Activated CD4-positive, alpha-beta T cell treated with anti-CD3 and anti-CD28 coated beads, Interleukin-2, amount 10 ng/mL, durations not matched to agents 7 days and 5 days (primary cell): ENCODE results near the gene GRM4. TPM values are rescaled to one million over a fixed set of nuclear protein-coding genes. Genes with fewer than 3 reads are reported as not detected.

Source experiments
- CTCF ChIA-PET: fragments of 350-600 bp; sonication (Branson Sonifier 250); formaldehyde crosslinking; loops from one replicate; lab custom pipeline; 2021; ENCODE audit warnings: antibody characterized with exemption; lab: Charles Lee
- POLR2A ChIA-PET: fragments of 350-600 bp; sonication (Branson Sonifier 250); formaldehyde crosslinking; loops from one replicate; lab custom pipeline; 2021; ENCODE audit warnings: antibody characterized with exemption; lab: Charles Lee
- DNase-seq: peaks from one replicate; pipeline ENCODE4 v3.0.0-alpha.2; 2020
- H3K27ac Mint-ChIP-seq: one replicate; pipeline ENCODE4 v1.8.0; 2021; ENCODE audit warnings: mild to moderate bottlenecking, moderate library complexity, mixed read lengths
- H3K27me3 Mint-ChIP-seq: one replicate; pipeline ENCODE4 v1.8.0; 2021; ENCODE audit warnings: mixed read lengths
- H3K36me3 Mint-ChIP-seq: one replicate; pipeline ENCODE4 v1.8.0; 2021; ENCODE audit warnings: low read depth, mixed read lengths
- H3K4me1 Mint-ChIP-seq: one replicate; pipeline ENCODE4 v1.8.0; 2021; ENCODE audit warnings: mixed read lengths
- H3K4me3 Mint-ChIP-seq: one replicate; pipeline ENCODE4 v1.8.0; 2021; ENCODE audit warnings: mild to moderate bottlenecking, moderate library complexity, mixed read lengths
- H3K9me3 Mint-ChIP-seq: one replicate; pipeline ENCODE4 v1.8.0; 2021; ENCODE audit warnings: mixed read lengths
- total RNA-seq, 2 experiments: library from RNA; stranded (reverse); gene quantifications; one replicate each; pipeline ENCODE4 v1.2.3, GENCODE V29; 2021

Gene GRM4
- total RNA-seq, 2 experiments from 2014 or later: not detected

DNA sequence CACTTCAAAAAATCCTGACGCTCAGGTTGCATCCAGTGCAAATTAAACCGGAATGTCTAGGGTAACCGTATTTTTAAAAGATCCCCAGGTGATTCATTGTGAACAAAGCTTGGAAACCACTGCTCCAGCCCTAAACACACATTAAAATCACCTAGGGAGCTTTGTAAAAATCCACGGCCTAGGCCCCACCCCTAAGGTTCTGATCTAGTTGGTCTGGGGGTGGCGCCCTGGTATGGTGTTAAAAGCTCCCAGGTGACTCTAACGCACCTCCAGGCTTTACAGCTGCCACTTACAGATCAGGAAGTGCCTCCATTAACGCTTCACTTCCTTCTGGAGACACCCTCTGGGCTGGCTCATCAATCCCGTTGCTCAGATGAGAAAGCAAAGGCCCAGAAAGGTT is 92.2 kb downstream of the GRM4 start:
- Mint-ChIP-seq H3K27me3 (peaks cover 3% of the 10 kb centered on the region), H3K4me1 (no peaks in the 10 kb centered on the region), H3K36me3 (no peaks in the 10 kb centered on the region), H3K4me3 (no peak overlapping the region), H3K9me3 (no peaks in the 10 kb centered on the region), H3K27ac (no peak overlapping the region)
- ChIA-PET CTCF (interaction anchor here (0.9 to 3.0 kb wide), 5 partner anchors 26 to 284 kb away, joined by 3 to 9 read pairs (median 4); no protein-coding TSS in a partner anchor), POLR2A (interaction anchor here (0.6 kb wide), 1 partner anchor 78 kb away, joined by 4 read pairs; no protein-coding TSS in a partner anchor)
- DNase-seq: no peak

DNA sequence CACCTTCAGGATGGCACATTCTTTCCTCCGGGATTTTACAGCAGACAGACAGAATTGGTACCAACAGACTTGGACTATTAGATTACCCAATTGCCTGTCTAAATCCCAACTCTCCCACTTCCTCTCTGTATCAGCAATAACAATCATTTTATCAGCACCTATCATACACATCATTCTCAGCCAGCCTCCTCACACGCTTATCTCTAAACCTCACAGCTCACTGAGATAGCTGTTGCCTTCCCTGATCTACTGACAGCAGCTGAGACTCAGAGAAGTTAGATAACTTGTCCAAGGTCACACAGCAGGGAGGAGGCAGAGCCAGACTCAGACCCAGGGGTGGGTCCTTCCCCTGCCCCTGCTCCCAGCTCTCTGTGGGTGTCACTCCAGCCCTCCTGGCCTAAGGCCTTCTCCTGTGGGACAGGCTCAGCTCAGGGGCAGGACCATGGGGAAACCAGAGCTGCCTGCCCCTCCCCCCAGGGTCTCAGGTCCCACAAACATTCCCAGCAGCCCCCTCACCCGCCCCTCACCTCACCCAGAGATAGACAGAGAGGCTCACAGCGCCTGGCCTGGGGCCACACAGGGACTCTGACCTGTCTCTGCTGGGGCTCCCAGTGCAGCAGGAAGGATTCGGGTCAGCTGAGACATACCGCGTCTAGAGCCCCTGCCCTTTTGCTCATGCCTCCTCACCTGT is 92.8 kb downstream of the GRM4 start:
- no peak overlapping the region for H3K27ac Mint-ChIP-seq

DNA sequence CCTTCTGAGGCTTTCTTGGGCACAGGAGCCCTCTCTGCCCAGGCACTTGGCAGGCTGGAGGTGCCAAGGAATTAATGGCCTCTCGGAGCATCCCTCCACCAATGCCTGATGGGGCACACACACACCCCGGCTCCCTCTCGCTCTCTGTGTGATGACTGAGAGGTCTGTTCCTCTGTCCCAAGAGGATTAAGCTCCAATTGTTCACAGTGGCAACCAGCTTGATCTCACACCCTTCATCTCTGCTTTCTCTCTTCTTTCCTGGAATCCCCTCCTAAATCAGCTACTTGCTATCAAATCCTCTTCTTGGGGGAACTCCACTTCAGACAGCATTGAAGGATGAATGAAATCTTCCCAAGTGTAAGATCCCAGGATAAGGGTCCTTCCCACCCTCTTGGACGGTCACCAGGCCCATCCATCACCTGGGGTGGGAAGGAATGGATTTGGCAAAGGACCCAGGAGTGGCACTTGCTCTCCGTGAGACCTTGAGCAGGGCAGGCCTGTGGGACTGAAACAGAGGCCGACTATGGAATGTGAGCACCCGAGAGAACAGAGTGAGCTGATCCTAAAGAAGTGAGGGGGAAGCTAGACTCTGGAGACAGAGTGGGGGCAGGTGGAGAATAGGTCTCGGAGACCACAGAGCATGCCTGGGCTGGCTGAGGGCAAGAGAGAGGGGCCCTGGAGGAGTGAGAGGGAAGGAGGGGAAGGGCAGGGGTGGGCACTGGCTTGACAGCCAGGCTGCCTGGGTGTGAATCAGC is 93.6 kb downstream of the GRM4 start:
- CTCF ChIA-PET: interaction anchor here (0.9 to 3.0 kb wide), 4 partner anchors 25 to 103 kb away, joined by 3 to 9 read pairs (median 4); no protein-coding TSS in a partner anchor
- H3K36me3 Mint-ChIP-seq: no peaks in the 10 kb centered on the region

More for the DNA sequence above, 92.8 kb downstream of the GRM4 start:
- Mint-ChIP-seq H3K4me1 (no peaks in the 10 kb centered on the region), H3K36me3 (no peaks in the 10 kb centered on the region), H3K27me3 (peaks cover 4% of the 10 kb centered on the region), H3K4me3 (no peak overlapping the region), H3K9me3 (no peaks in the 10 kb centered on the region)
- ChIA-PET CTCF (interaction anchor here (0.9 to 3.0 kb wide), 4 partner anchors 25 to 283 kb away, joined by 3 to 9 read pairs (median 4); no protein-coding TSS in a partner anchor), POLR2A (no interaction called here)
- DNase-seq: no peak

GRCh38 chr6:34051331-34051919 is 94.5 kb downstream of the GRM4 start:
- ChIA-PET CTCF (interaction anchor here (1.6 to 3.0 kb wide), 2 partner anchors 24 to 101 kb away, joined by 3 to 9 read pairs; no protein-coding TSS in a partner anchor), POLR2A (no interaction called here)
- Mint-ChIP-seq H3K27ac (no peak overlapping the region), H3K36me3 (no peaks in the 10 kb centered on the region), H3K27me3 (peaks cover 4% of the 10 kb centered on the region), H3K4me3 (no peak overlapping the region), H3K4me1 (no peaks in the 10 kb centered on the region), H3K9me3 (no peaks in the 10 kb centered on the region)
- DNase-seq: no peak

More for the DNA sequence above, 93.6 kb downstream of the GRM4 start:
- Mint-ChIP-seq H3K4me3 (no peak overlapping the region), H3K9me3 (no peaks in the 10 kb centered on the region), H3K27me3 (peaks cover 4% of the 10 kb centered on the region), H3K4me1 (no peaks in the 10 kb centered on the region), H3K27ac (no peak overlapping the region)
- no peak for DNase-seq
- POLR2A ChIA-PET: no interaction called here

DNA sequence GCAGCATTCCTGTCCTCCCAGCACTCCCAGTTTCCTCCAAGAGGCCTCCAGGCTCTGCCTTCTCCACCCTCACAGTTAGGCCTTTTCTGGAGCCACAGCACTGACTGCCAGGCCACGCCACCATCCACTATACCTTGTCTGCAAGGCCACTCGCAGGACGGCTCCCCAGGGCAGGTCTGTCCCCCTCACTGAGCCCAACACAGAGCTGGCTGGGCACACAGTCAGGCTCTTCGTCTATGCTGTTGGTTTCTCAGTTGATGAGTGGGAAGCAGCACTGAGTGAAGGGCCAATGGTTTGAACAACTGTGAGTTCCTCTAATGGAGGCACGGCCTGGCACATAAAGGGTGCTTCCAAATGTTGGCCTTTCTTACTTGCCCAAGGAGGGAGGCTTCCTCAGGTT is 95.2 kb downstream of the GRM4 start:
- H3K27ac Mint-ChIP-seq: no peak overlapping the region
- ChIA-PET POLR2A (no interaction called here), CTCF (interaction anchor here (1.6 to 3.0 kb wide), 2 partner anchors 23 to 102 kb away, joined by 3 to 9 read pairs; no protein-coding TSS in a partner anchor)
- no peak overlapping the region for H3K4me3 Mint-ChIP-seq
- DNase-seq: no peak
- H3K27me3 Mint-ChIP-seq: peaks cover 6% of the 10 kb centered on the region
- H3K9me3 Mint-ChIP-seq: no peaks in the 10 kb centered on the region
- no peaks in the 10 kb centered on the region for H3K4me1 Mint-ChIP-seq
- H3K36me3 Mint-ChIP-seq: no peaks in the 10 kb centered on the region

GRCh38 chr6:34049395-34050342 is 96.2 kb downstream of the GRM4 start:
- POLR2A ChIA-PET: no interaction called here
- Mint-ChIP-seq H3K27me3 (peaks cover 6% of the 10 kb centered on the region), H3K4me3 (no peak overlapping the region), H3K4me1 (peaks cover 5% of the 10 kb centered on the region), H3K9me3 (no peaks in the 10 kb centered on the region), H3K27ac (no peak overlapping the region), H3K36me3 (no peaks in the 10 kb centered on the region)
- no peak for DNase-seq
- CTCF ChIA-PET: no interaction called here

GRCh38 chr6:34047913-34048867 is 97.7 kb downstream of the GRM4 start:
- Mint-ChIP-seq H3K9me3 (no peaks in the 10 kb centered on the region), H3K4me1 (peaks cover 9% of the 10 kb centered on the region), H3K36me3 (no peaks in the 10 kb centered on the region), H3K27me3 (peaks cover 6% of the 10 kb centered on the region), H3K4me3 (no peak overlapping the region), H3K27ac (no peak overlapping the region)
- no peak for DNase-seq
- ChIA-PET POLR2A (no interaction called here), CTCF (interaction anchor here (1.1 kb wide), 1 partner anchor 20 kb away, joined by 5 read pairs; no protein-coding TSS in a partner anchor)

DNA sequence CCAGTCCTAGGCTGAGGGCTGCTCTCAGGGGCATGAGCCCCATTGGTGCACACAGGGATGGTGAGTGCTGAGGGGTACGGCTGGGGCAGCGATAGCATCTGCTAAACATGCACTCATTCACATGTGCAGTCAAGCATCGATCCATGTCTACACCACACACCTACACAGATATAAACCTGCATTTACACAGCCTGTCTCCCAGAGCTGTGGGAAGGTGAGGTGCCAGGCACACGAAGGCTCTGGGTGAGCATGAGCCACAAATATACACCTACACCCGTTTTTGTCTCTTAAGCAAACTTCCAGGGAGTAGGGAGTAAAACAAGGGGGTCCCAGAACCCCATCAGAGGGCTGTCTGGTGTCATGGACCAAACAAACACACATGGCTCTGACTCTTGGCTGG is 99.3 kb downstream of the GRM4 start:
- no peak overlapping the region for H3K4me3 Mint-ChIP-seq
- POLR2A ChIA-PET: no interaction called here
- peaks cover 6% of the 10 kb centered on the region for H3K27me3 Mint-ChIP-seq
- no peak for DNase-seq
- no peaks in the 10 kb centered on the region for H3K9me3 Mint-ChIP-seq
- H3K27ac Mint-ChIP-seq: no peak overlapping the region
- H3K36me3 Mint-ChIP-seq: no peaks in the 10 kb centered on the region
- H3K4me1 Mint-ChIP-seq: peaks cover 9% of the 10 kb centered on the region
- CTCF ChIA-PET: interaction anchor here (1.5 kb wide), 1 partner anchor 9 kb away, joined by 4 read pairs; no protein-coding TSS in a partner anchor

DNA sequence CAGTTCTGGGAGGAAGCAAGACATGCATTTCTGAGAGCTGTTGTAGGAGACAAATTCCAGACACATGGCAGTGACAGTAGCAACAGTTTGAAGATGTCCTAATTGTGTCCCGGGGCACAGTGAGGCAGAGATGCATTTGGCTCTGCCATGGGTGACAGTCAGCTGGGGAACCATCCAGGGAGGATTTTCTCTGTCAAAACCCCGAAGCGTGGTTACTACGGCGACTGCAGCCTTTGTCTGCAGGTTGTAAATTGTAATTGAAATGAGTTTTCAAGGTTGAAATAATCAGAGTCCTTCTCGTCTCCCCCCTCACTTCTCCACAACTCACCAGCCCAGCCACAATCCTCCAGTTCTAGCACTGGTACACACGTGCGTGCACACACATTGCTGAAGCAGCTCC is 100.1 kb downstream of the GRM4 start:
- Mint-ChIP-seq H3K4me1 (peaks cover 9% of the 10 kb centered on the region), H3K9me3 (no peaks in the 10 kb centered on the region), H3K36me3 (no peaks in the 10 kb centered on the region), H3K27ac (no peak overlapping the region), H3K4me3 (no peak overlapping the region), H3K27me3 (peaks cover 6% of the 10 kb centered on the region)
- no peak for DNase-seq
- CTCF ChIA-PET: interaction anchor here (0.9 to 1.5 kb wide), 3 partner anchors 10 to 33 kb away, joined by 3 to 4 read pairs (median 3); no protein-coding TSS in a partner anchor
- POLR2A ChIA-PET: no interaction called here

- Mint-ChIP-seq H3K9me3 (no peaks in the 10 kb centered on the region), H3K36me3 (no peaks in the 10 kb centered on the region), H3K4me1 (peaks cover 9% of the 10 kb centered on the region), H3K4me3 (no peak overlapping the region), H3K27me3 (peaks cover 6% of the 10 kb centered on the region), H3K27ac (no peak overlapping the region)
- DNase-seq: peak; percentile 19
- ChIA-PET POLR2A (no interaction called here), CTCF (interaction anchor here (0.9 to 1.5 kb wide), 3 partner anchors 10 to 34 kb away, joined by 3 to 4 read pairs (median 3); no protein-coding TSS in a partner anchor)
Observed at GRCh38 chr6:34044945-34045595, 100.8 kb downstream of the GRM4 start.
